ENCODE data around the gene CUTA.

- TF ChIP-seq POLR2A (IDR thresholded peaks at IDR 0.05; ENCODE audit: low read length) = no peak
- no peak for TF ChIP-seq GATA1 (IDR thresholded peaks at IDR 0.05; ENCODE audit: low read depth, low read length)
Observed at GRCh38 chr6:33417128-33417902, 592 bp downstream of the CUTA start.

Data from erythroblast (primary cell).